Peyer's patch (tissue), 4 donors: Measurements from ENCODE around the gene OSBPL7.

ENCODE experiments used
- CTCF ChIP-seq, 6 experiments: fragments of 450-650 bp in 4 of 6; fragments of 200-600 bp in 2 of 6; sonication (generic) in 1 of 6; IDR thresholded peaks; one replicate each; pipeline ENCODE4 v1.5.1; 2017 to 2019; ENCODE audit warnings: antibody characterized with exemption in 6 of 6, mild to moderate bottlenecking in 3 of 6, moderate library complexity in 1 of 6
- POLR2A ChIP-seq, 2 donors: fragments of 450-650 bp; IDR thresholded peaks; one replicate each; pipeline ENCODE4 v1.5.1; 2017; ENCODE audit warnings: antibody characterized with exemption in 2 of 2, mild to moderate bottlenecking in 2 of 2, moderate library complexity in 2 of 2

- no peak for TF ChIP-seq CTCF (IDR thresholded peaks at IDR 0.05)
- TF ChIP-seq POLR2A (IDR thresholded peaks at IDR 0.05), result no peak
Observed at GRCh38 chr17:47856830-47857229, 35.2 kb upstream of the OSBPL7 start.
